IMR-90 (cell line): ENCODE results near the gene GOLGA8A.
"Not testable (repeated sequence)": the region's sequence is repeated elsewhere in the genome, so short reads cannot be mapped to it uniquely, and the experiment has no call there.

ENCODE experiments used
- CTCF ChIP-seq: conservative IDR thresholded peaks from 2 replicates; pipeline ENCODE4 v1.5.1; 2012; ENCODE audit warnings: mild to moderate bottlenecking, low read depth, low read length, improper control_type of control experiment
- MXI1 ChIP-seq: IDR thresholded peaks from 2 replicates; pipeline ENCODE4 v1.6.1; 2012; ENCODE audit warnings: low read depth, mild to moderate bottlenecking, low read length, moderate library complexity, borderline replicate concordance

DNA sequence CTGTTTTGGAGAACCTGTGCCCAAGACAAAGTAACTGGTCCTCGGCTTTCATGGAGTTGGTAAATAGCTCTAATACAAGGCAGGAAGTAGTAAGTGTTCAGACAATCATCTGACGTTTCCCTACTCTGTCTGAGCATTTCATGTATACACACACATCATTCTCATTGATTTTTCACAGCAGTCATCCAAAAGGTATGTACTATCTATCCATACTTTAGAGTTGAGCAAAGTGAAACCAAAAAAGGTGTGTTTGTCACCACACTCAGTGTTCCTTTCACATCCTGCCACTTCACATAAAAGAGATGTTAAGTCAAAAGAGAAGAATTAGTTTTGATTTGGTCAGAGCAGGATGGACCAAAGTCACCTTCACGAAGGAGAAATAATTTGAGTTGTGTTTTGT is 33.7 kb downstream of the GOLGA8A start:
- TF ChIP-seq CTCF, MXI1: not testable (repeated sequence)
